PC-9 (cell line): ENCODE data around the gene FBXO41. TPM values are rescaled to one million over a fixed set of nuclear protein-coding genes. Genes with fewer than 3 reads are reported as not detected.

ENCODE experiments used
- BruUV-seq: library from RNA; stranded (reverse); fragments of 400-500 nt; replicated peaks from 2 replicates; lab custom pipeline; 2021; lab: Mats Ljungman, UMichigan
- CTCF ChIA-PET: fragments of 300-600 bp; sonication (Branson Sonifier 250); formaldehyde crosslinking; loops from one replicate; lab custom pipeline; 2022; ENCODE audit warnings: antibody characterized with exemption; lab: Charles Lee
- POLR2A ChIA-PET: fragments of 300-600 bp; sonication (Branson Sonifier 250); formaldehyde crosslinking; loops from one replicate; lab custom pipeline; 2022; ENCODE audit warnings: antibody characterized with exemption; ENCODE audit not compliant: unreplicated experiment; lab: Charles Lee
- DNase-seq, 2 experiments: peaks; one replicate each; pipeline versions ENCODE4 v3.0.0 to v3.0.0-alpha.2; 2015 to 2022; ENCODE audit warnings: mixed read lengths in 1 of 2
- H2AFZ ChIP-seq: fragments of 200-600 bp; sonication (generic); 2 replicates; pipeline ENCODE4 v1.8.1; 2017; ENCODE audit warnings: antibody characterized with exemption
- H3F3A ChIP-seq: fragments of 200-600 bp; sonication (generic); 2 replicates; pipeline ENCODE4 v1.8.1; 2017; ENCODE audit warnings: antibody characterized with exemption, mild to moderate bottlenecking, low read depth; ENCODE audit not compliant: insufficient read depth
- H3K27ac ChIP-seq: fragments of 200-600 bp; sonication (generic); 2 replicates; pipeline ENCODE4 v1.6.1; 2016; ENCODE audit warnings: mixed run types
- H3K27me3 ChIP-seq: fragments of 200-600 bp; sonication (generic); 2 replicates; pipeline ENCODE4 v1.6.1; 2016; ENCODE audit warnings: low read depth, mixed run types; ENCODE audit not compliant: insufficient read depth
- H3K36me3 ChIP-seq: fragments of 200-600 bp; sonication (generic); 2 replicates; pipeline ENCODE4 v1.6.1; 2016; ENCODE audit warnings: low read depth, mixed run types
- H3K4me1 ChIP-seq: fragments of 200-600 bp; sonication (generic); replicated peaks from 2 replicates; pipeline ENCODE4 v1.6.1; 2016; ENCODE audit warnings: mixed run types; ENCODE audit not compliant: insufficient read depth
- H3K4me2 ChIP-seq: fragments of 200-600 bp; sonication (generic); 2 replicates; pipeline ENCODE4 v1.6.1; 2017; ENCODE audit warnings: mixed run types
- H3K4me3 ChIP-seq: fragments of 200-600 bp; sonication (generic); 2 replicates; pipeline ENCODE4 v1.6.1; 2016; ENCODE audit warnings: mixed run types
- H3K79me2 ChIP-seq: fragments of 200-600 bp; sonication (generic); 2 replicates; pipeline ENCODE4 v1.6.1; 2017; ENCODE audit warnings: low read depth, mixed run types
- H3K9me2 ChIP-seq: fragments of 200-600 bp; sonication (generic); 2 replicates; pipeline ENCODE4 v1.8.1; 2017; ENCODE audit warnings: mild to moderate bottlenecking; ENCODE audit not compliant: insufficient read depth
- H3K9me3 ChIP-seq: fragments of 200-600 bp; sonication (generic); 2 replicates; pipeline ENCODE4 v1.8.1; 2016; ENCODE audit warnings: low read depth; ENCODE audit not compliant: insufficient read depth
- H4K20me1 ChIP-seq: fragments of 200-600 bp; sonication (generic); 2 replicates; pipeline ENCODE4 v1.8.1; 2017; ENCODE audit not compliant: insufficient read depth
- EZH2 ChIP-seq: fragments of 200-600 bp; sonication (generic); IDR thresholded peaks from 2 replicates; pipeline ENCODE4 v1.8.0; 2017; ENCODE audit warnings: antibody characterized with exemption, low read depth
- intact Hi-C: fragments of 100-400 bp; cut with micrococcal nuclease; formaldehyde crosslinking; loops from one replicate; pipeline ENCODE4 v1.10.0; 2022; ENCODE audit not compliant: unreplicated experiment
- total RNA-seq: library from RNA; stranded (reverse); gene quantifications from 2 replicates; pipeline ENCODE4 v1.2.3, GENCODE V29; 2021
- TF ChIP-seq, protein P1 (sequence below): fragments of 200-600 bp; sonication (generic); conservative IDR thresholded peaks from 2 replicates; pipeline ENCODE4 v1.6.1; 2017; ENCODE audit warnings: mixed run types, antibody characterized with exemption, mild to moderate bottlenecking, moderate library complexity

Gene FBXO41
- total RNA-seq, 1 experiment from 2014 or later = 16.4 TPM

DNA sequence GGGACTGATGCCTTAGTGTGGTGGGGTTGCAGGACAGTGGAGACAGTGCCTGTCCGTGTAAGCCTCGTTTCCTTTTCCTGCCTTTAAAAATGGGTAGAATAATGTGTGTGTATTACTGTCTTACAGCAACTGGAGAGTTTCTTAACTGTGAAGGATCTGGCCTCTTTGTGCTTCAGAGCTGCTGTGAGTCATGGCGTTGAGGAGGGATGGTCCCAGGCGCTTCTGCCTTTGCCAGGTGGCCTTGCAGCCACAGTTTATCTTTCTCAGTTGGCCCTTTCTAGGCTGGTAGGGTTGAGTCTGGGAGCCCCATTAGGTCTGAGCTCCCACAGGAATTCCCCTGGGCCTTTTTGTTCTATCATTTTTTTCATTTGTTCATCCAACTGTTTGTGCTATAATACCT, 60.5 kb downstream of the FBXO41 start:
- H4K20me1 ChIP-seq = peaks cover 5% of the 10 kb centered on the region
- no peak for DNase-seq
- H3K4me2 ChIP-seq = no peak overlapping the region
- POLR2A ChIA-PET = interaction anchor here (0.7 kb wide), 1 partner anchor 272 kb away, joined by 6 read pairs; no protein-coding TSS in a partner anchor
- H3F3A ChIP-seq = no peaks in the 10 kb centered on the region
- H3K27ac ChIP-seq = no peak overlapping the region
- no peak overlapping the region for H2AFZ ChIP-seq
- no peaks in the 10 kb centered on the region for H3K9me2 ChIP-seq
- intact Hi-C loops = no loop called here
- CTCF ChIA-PET = no interaction called here
- H3K9me3 ChIP-seq = no peaks in the 10 kb centered on the region
- H3K4me3 ChIP-seq = no peak overlapping the region
- TF ChIP-seq, protein P1, sequence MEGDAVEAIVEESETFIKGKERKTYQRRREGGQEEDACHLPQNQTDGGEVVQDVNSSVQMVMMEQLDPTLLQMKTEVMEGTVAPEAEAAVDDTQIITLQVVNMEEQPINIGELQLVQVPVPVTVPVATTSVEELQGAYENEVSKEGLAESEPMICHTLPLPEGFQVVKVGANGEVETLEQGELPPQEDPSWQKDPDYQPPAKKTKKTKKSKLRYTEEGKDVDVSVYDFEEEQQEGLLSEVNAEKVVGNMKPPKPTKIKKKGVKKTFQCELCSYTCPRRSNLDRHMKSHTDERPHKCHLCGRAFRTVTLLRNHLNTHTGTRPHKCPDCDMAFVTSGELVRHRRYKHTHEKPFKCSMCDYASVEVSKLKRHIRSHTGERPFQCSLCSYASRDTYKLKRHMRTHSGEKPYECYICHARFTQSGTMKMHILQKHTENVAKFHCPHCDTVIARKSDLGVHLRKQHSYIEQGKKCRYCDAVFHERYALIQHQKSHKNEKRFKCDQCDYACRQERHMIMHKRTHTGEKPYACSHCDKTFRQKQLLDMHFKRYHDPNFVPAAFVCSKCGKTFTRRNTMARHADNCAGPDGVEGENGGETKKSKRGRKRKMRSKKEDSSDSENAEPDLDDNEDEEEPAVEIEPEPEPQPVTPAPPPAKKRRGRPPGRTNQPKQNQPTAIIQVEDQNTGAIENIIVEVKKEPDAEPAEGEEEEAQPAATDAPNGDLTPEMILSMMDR = no peak
- TF ChIP-seq EZH2 = no peak
- BruUV-seq = no TSS peak
- no peaks in the 10 kb centered on the region for H3K27me3 ChIP-seq
- H3K79me2 ChIP-seq = peaks cover 2% of the 10 kb centered on the region
- H3K4me1 ChIP-seq = no peaks in the 10 kb centered on the region
- peaks cover 30% of the 10 kb centered on the region for H3K36me3 ChIP-seq

DNA sequence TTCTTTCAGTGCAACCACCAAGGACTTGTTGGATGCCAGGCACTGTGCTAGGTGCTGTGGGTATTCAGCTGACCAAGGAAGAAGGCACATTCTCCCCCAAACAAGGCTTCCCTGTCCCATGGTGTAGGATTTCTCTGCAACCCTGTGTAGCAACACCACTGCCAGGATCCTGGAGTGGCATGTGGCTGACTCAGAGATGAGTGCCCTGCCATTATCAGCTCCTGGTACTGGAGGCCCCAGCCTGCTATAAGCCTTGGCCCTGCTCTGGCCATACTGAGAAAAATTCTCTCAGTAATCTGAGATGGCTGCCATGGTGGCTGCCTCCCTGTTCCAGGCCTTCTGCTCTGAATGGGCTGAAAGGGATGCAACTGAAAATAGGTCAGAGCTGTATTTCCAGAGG, 66.0 kb downstream of the FBXO41 start:
- Histone ChIP-seq H2AFZ (no peak overlapping the region), H3K36me3 (peaks cover 21% of the 10 kb centered on the region; the same call in 1 of the 2 replicates), H3K9me3 (no peaks in the 10 kb centered on the region), H3K27me3 (no peaks in the 10 kb centered on the region), H3K4me2 (no peak overlapping the region), H3K4me3 (no peak overlapping the region), H3F3A (peaks cover 4% of the 10 kb centered on the region; the same call in 1 of the 2 replicates), H3K79me2 (peaks cover 45% of the 10 kb centered on the region), H3K27ac (no peak overlapping the region), H4K20me1 (peaks cover 11% of the 10 kb centered on the region; the same call in 1 of the 2 replicates), H3K4me1 (peaks cover 15% of the 10 kb centered on the region; the same call in 1 of the 2 replicates), H3K9me2 (no peaks in the 10 kb centered on the region)
- TF ChIP-seq, protein P1 = no peak
- no peak for TF ChIP-seq EZH2
- intact Hi-C loops = no loop called here
- BruUV-seq = no TSS peak
- POLR2A ChIA-PET = no interaction called here
- no peak for DNase-seq
- CTCF ChIA-PET = no interaction called here

DNA sequence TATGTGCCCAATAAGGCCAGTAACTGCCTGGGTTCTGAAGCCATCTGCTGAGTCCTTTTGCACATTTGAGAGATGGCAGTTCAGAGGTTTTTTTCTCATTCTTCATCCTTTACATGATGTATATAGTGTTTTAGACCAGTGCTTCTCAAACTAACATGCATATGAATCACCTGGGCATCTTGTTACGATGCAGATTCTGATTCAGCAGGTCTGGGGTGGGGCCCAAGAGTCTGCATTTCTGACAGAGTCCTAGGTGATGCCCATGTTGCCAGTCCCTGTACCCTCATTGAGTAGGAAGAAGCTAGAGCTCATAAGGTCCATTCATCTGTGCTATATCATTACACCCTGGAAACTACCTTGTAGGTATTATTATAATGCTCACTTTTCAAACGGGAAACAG, 66.5 kb downstream of the FBXO41 start:
- Histone ChIP-seq H3K9me3 (no peaks in the 10 kb centered on the region), H3K79me2 (peaks cover 45% of the 10 kb centered on the region), H3K27ac (no peak overlapping the region), H3K4me3 (no peak overlapping the region), H2AFZ (no peak overlapping the region), H3K27me3 (no peaks in the 10 kb centered on the region), H3K36me3 (peaks cover 21% of the 10 kb centered on the region; the same call in 1 of the 2 replicates), H3F3A (peaks cover 8% of the 10 kb centered on the region), H3K9me2 (no peaks in the 10 kb centered on the region), H3K4me2 (no peak overlapping the region), H3K4me1 (peaks cover 15% of the 10 kb centered on the region; the same call in 1 of the 2 replicates), H4K20me1 (peaks cover 11% of the 10 kb centered on the region; the same call in 1 of the 2 replicates)
- intact Hi-C loops = no loop called here
- TF ChIP-seq, protein P1 = no peak
- TF ChIP-seq EZH2 = no peak
- no TSS peak for BruUV-seq
- ChIA-PET POLR2A (interaction anchor here (0.5 kb wide), 1 partner anchor 106 kb away, joined by 5 read pairs; no protein-coding TSS in a partner anchor), CTCF (no interaction called here)
- DNase-seq = no peak
